HepG2 (cell line): ENCODE results near the gene PIMREG. TPM values are rescaled to one million over a fixed set of nuclear protein-coding genes. Genes with fewer than 3 reads are reported as not detected.
A peak's percentile ranks its signal among the peaks of the same experiment; 100 is the strongest.

ENCODE experiments used
- FIP1L1 ChIP-seq: fragments of 200-400 bp; formaldehyde crosslinking; IDR thresholded peaks from 2 replicates; pipeline ENCODE4 v1.6.1; 2018; ENCODE audit warnings: low read depth, mild to moderate bottlenecking, low read length, moderate library complexity, borderline replicate concordance; ENCODE audit not compliant: insufficient read depth
- GABPA ChIP-seq, 2 experiments: IDR thresholded peaks; 2 replicates each; pipeline ENCODE4 v1.6.1; 2011 to 2016; ENCODE audit warnings: low read depth in 2 of 2, low read length in 1 of 2, missing biosample characterization in 1 of 2, missing genetic modification characterization in 1 of 2
- HMG20B ChIP-seq: conservative IDR thresholded peaks from 2 replicates; pipeline ENCODE4 v1.6.1; 2016; ENCODE audit warnings: missing genetic modification reagents, missing compliant biosample characterization
- HOXA9 ChIP-seq: sonication (generic); formaldehyde crosslinking; IDR thresholded peaks from 2 replicates; pipeline ENCODE4 v1.8.1; 2022; ENCODE audit warnings: missing genetic modification reagents, mild to moderate bottlenecking, moderate library complexity, borderline replicate concordance
- LCORL ChIP-seq, 2 experiments: fragments of 450-650 bp in 1 of 2; sonication (generic) in 1 of 2; formaldehyde crosslinking in 1 of 2; IDR thresholded peaks; 2 replicates each; pipeline versions ENCODE4 v1.5.0 to v1.6.1; 2017 to 2020; ENCODE audit warnings: antibody characterized with exemption in 1 of 2, missing genetic modification reagents in 1 of 2
- MBNL3 ChIP-seq: fragments of 250-450 bp; sonication (Bioruptor Pico); conservative IDR thresholded peaks from 2 replicates; pipeline ENCODE4 v1.8.0; 2022; ENCODE audit warnings: mild to moderate bottlenecking, inconsistent platforms
- NFIB ChIP-seq: sonication (generic); formaldehyde crosslinking; IDR thresholded peaks from 2 replicates; pipeline ENCODE4 v1.9.0; 2021; ENCODE audit warnings: missing genetic modification reagents, mild to moderate bottlenecking, borderline replicate concordance
- PHF21A ChIP-seq: sonication (generic); formaldehyde crosslinking; IDR thresholded peaks from 2 replicates; pipeline ENCODE4 v1.5.0; 2020; ENCODE audit warnings: mild to moderate bottlenecking, missing genetic modification reagents
- PHF8 ChIP-seq: sonication (generic); formaldehyde crosslinking; IDR thresholded peaks from 2 replicates; pipeline ENCODE4 v1.5.0; 2020; ENCODE audit warnings: missing genetic modification reagents
- POGZ ChIP-seq: sonication (generic); formaldehyde crosslinking; IDR thresholded peaks from 2 replicates; pipeline ENCODE4 v1.4.0; 2020; ENCODE audit warnings: mild to moderate bottlenecking, missing genetic modification reagents
- RFX5 ChIP-seq: IDR thresholded peaks from 2 replicates; pipeline ENCODE4 v1.6.1; 2011; ENCODE audit warnings: low read depth, low read length, improper control_type of control experiment
- SMYD3 ChIP-seq: sonication (generic); formaldehyde crosslinking; IDR thresholded peaks from 2 replicates; pipeline ENCODE4 v1.8.1; 2023; ENCODE audit warnings: mild to moderate bottlenecking, missing genetic modification reagents
- ZFAT ChIP-seq: sonication (generic); formaldehyde crosslinking; conservative IDR thresholded peaks from 2 replicates; pipeline ENCODE4 v1.8.1; 2023; ENCODE audit warnings: missing genetic modification reagents, inconsistent platforms
- ZNF530 ChIP-seq: sonication (generic); formaldehyde crosslinking; IDR thresholded peaks from 2 replicates; pipeline ENCODE4 v1.5.0; 2020; ENCODE audit warnings: low read depth, mild to moderate bottlenecking, missing genetic modification reagents
- ZNF543 ChIP-seq: sonication (generic); formaldehyde crosslinking; IDR thresholded peaks from 2 replicates; pipeline ENCODE4 v1.4.0; 2020; ENCODE audit warnings: mild to moderate bottlenecking, missing genetic modification reagents
- ZNF7 ChIP-seq: IDR thresholded peaks from 2 replicates; pipeline ENCODE4 v1.6.1; 2016; ENCODE audit warnings: missing biosample characterization, missing genetic modification reagents
- polyA plus RNA-seq, 8 experiments: library from polyadenylated mRNA; depleted of rRNA in 3 of 8; stranded (reverse) in 7 of 8; unstranded in 1 of 8; fragments of >200 nt; fragmentation: Illumina TruSeq in 4 of 8; extraction: Trizol in 4 of 8; gene quantifications; 2 replicates each; pipeline versions ENCODE4 v1.2.1 to v1.2.3, GENCODE V29; 2011 to 2016; ENCODE audit warnings: low read depth in 4 of 8, missing spikeins in 1 of 8, mixed read lengths in 1 of 8; ENCODE audit not compliant: insufficient read depth in 1 of 8
- total RNA-seq, 5 experiments: library from RNA; depleted of rRNA; stranded (reverse); fragments of >200 nt; fragmentation: Illumina TruSeq; extraction: Trizol; gene quantifications; 2 replicates each; pipeline ENCODE4 v1.2.3, GENCODE V29; 2016; ENCODE audit warnings: low read depth in 1 of 5
- TF ChIP-seq, protein P1 (sequence below): sonication (generic); formaldehyde crosslinking; IDR thresholded peaks from 2 replicates; pipeline ENCODE4 v1.4.0; 2020; ENCODE audit warnings: mild to moderate bottlenecking, low read depth, missing genetic modification reagents
- TF ChIP-seq, protein P2 (sequence below): IDR thresholded peaks from 2 replicates; pipeline ENCODE4 v1.6.1; 2018; ENCODE audit warnings: missing genetic modification reagents, mild to moderate bottlenecking, missing compliant biosample characterization
- TF ChIP-seq, protein P3 (sequence below): sonication (generic); formaldehyde crosslinking; conservative IDR thresholded peaks from 2 replicates; pipeline ENCODE4 v1.8.0; 2022; ENCODE audit warnings: mild to moderate bottlenecking, moderate library complexity, missing genetic modification reagents
- TF ChIP-seq, protein P4 (sequence below): sonication (generic); formaldehyde crosslinking; IDR thresholded peaks from 2 replicates; pipeline ENCODE4 v1.4.0; 2020; ENCODE audit warnings: missing genetic modification reagents

PIMREG gene
- total and polyA plus RNA-seq, 2 of the 13 experiments (the other 11 are each of a cell fraction or from before 2014, with no cell fraction given), result 15.6 to 30.3 TPM

- TF ChIP-seq, protein P1, sequence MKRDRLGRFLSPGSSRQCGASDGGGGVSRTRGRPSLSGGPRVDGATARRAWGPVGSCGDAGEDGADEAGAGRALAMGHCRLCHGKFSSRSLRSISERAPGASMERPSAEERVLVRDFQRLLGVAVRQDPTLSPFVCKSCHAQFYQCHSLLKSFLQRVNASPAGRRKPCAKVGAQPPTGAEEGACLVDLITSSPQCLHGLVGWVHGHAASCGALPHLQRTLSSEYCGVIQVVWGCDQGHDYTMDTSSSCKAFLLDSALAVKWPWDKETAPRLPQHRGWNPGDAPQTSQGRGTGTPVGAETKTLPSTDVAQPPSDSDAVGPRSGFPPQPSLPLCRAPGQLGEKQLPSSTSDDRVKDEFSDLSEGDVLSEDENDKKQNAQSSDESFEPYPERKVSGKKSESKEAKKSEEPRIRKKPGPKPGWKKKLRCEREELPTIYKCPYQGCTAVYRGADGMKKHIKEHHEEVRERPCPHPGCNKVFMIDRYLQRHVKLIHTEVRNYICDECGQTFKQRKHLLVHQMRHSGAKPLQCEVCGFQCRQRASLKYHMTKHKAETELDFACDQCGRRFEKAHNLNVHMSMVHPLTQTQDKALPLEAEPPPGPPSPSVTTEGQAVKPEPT, result 0 out of 2 replicates have a peak, but pooled peaks have one; percentile 78
- TF ChIP-seq ZFAT (CRISPR knock-in tag) (no peak), ZNF543 (CRISPR knock-in tag) (peak; percentile 60; the same call in 1 of the 2 replicates), PHF8 (CRISPR knock-in tag) (peak; percentile 75), POGZ (CRISPR knock-in tag) (no peak; the same call in 1 of the 2 replicates), FIP1L1 (no peak), LCORL (IDR thresholded peaks at IDR 0.05) (no peak), LCORL (CRISPR knock-in tag; IDR thresholded peaks at IDR 0.05) (no peak), SMYD3 (CRISPR knock-in tag) (peak; percentile 90), NFIB (CRISPR knock-in tag) (no peak), RFX5 (no peak), HOXA9 (CRISPR knock-in tag) (peak; percentile 89; the same call in 1 of the 2 replicates), GABPA (IDR thresholded peaks at IDR 0.05; ENCODE audit: low read depth, low read length) (peak; percentile 34; the same call in 1 of the 2 replicates), GABPA (CRISPR knock-in tag; IDR thresholded peaks at IDR 0.05; ENCODE audit: low read depth) (peak; percentile 79), MBNL3 (CRISPR knock-in tag) (no peak), HMG20B (CRISPR knock-in tag) (no peak), ZNF530 (CRISPR knock-in tag) (no peak), PHF21A (CRISPR knock-in tag) (peak; percentile 76), ZNF7 (CRISPR knock-in tag) (no peak)
- TF ChIP-seq, protein P2, sequence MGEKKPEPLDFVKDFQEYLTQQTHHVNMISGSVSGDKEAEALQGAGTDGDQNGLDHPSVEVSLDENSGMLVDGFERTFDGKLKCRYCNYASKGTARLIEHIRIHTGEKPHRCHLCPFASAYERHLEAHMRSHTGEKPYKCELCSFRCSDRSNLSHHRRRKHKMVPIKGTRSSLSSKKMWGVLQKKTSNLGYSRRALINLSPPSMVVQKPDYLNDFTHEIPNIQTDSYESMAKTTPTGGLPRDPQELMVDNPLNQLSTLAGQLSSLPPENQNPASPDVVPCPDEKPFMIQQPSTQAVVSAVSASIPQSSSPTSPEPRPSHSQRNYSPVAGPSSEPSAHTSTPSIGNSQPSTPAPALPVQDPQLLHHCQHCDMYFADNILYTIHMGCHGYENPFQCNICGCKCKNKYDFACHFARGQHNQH (CRISPR knock-in tag), result peak; percentile 64
- TF ChIP-seq, protein P3, sequence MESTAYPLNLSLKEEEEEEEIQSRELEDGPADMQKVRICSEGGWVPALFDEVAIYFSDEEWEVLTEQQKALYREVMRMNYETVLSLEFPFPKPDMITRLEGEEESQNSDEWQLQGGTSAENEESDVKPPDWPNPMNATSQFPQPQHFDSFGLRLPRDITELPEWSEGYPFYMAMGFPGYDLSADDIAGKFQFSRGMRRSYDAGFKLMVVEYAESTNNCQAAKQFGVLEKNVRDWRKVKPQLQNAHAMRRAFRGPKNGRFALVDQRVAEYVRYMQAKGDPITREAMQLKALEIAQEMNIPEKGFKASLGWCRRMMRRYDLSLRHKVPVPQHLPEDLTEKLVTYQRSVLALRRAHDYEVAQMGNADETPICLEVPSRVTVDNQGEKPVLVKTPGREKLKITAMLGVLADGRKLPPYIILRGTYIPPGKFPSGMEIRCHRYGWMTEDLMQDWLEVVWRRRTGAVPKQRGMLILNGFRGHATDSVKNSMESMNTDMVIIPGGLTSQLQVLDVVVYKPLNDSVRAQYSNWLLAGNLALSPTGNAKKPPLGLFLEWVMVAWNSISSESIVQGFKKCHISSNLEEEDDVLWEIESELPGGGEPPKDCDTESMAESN, result peak; percentile 85
- TF ChIP-seq, protein P4, sequence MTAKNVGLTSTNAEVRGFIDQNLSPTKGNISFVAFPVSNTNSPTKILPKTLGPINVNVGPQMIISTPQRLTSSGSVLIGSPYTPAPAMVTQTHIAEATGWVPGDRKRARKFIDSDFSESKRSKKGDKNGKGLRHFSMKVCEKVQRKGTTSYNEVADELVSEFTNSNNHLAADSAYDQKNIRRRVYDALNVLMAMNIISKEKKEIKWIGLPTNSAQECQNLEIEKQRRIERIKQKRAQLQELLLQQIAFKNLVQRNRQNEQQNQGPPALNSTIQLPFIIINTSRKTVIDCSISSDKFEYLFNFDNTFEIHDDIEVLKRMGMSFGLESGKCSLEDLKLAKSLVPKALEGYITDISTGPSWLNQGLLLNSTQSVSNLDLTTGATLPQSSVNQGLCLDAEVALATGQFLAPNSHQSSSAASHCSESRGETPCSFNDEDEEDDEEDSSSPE (CRISPR knock-in tag), result peak; percentile 96
Observed at GRCh38 chr17:6443692-6444570, at the start of gene PIMREG (continued).
